Activated CD8-positive, alpha-beta T cell treated with anti-CD3 and anti-CD28 coated beads, Interleukin-2, amount 10 ng/mL, durations not matched to agents 7 days and 5 days (primary cell): ENCODE measurements around the gene KCNK13. TPM values are rescaled to one million over a fixed set of nuclear protein-coding genes. Genes with fewer than 3 reads are reported as not detected.
"Not testable (repeated sequence)": the region's sequence is repeated elsewhere in the genome, so short reads cannot be mapped to it uniquely, and the experiment has no call there.

Source experiments
- ATAC-seq: fragments of 150-1000 bp; cut with Tn5 transposase; one replicate; pipeline ENCODE4 v1.10.0; 2021; ENCODE audit warnings: moderate library complexity
- CTCF ChIA-PET: fragments of 350-600 bp; sonication (Branson Sonifier 250); formaldehyde crosslinking; loops from one replicate; lab custom pipeline; 2021; ENCODE audit warnings: antibody characterized with exemption; lab: Charles Lee
- POLR2A ChIA-PET: fragments of 350-600 bp; sonication (Branson Sonifier 250); formaldehyde crosslinking; loops from one replicate; lab custom pipeline; 2021; ENCODE audit warnings: antibody characterized with exemption; lab: Charles Lee
- DNase-seq: peaks from one replicate; pipeline ENCODE4 v3.0.0-alpha.2; 2020
- H3K27ac Mint-ChIP-seq: one replicate; pipeline ENCODE4 v1.8.0; 2021; ENCODE audit warnings: mild to moderate bottlenecking, mixed read lengths
- H3K27me3 Mint-ChIP-seq: one replicate; pipeline ENCODE4 v1.8.0; 2021; ENCODE audit warnings: low read depth, mixed read lengths
- H3K36me3 Mint-ChIP-seq: one replicate; pipeline ENCODE4 v1.8.0; 2021; ENCODE audit warnings: low read depth, mixed read lengths
- H3K4me1 Mint-ChIP-seq: one replicate; pipeline ENCODE4 v1.8.0; 2021; ENCODE audit warnings: low read depth, mixed read lengths
- H3K4me3 Mint-ChIP-seq: one replicate; pipeline ENCODE4 v1.8.0; 2021; ENCODE audit warnings: mild to moderate bottlenecking, mixed read lengths
- H3K9me3 Mint-ChIP-seq: one replicate; pipeline ENCODE4 v1.8.0; 2022; ENCODE audit warnings: mixed read lengths; ENCODE audit not compliant: insufficient read depth
- total RNA-seq, 2 experiments: library from RNA; stranded (reverse); gene quantifications; one replicate each; pipeline ENCODE4 v1.2.3, GENCODE V29; 2021

Gene KCNK13
- total RNA-seq, 2 experiments from 2014 or later, result 0.11 to 0.13 TPM

- DNase-seq (no peak), ATAC-seq (no peak)
- Mint-ChIP-seq H3K27ac (no peak overlapping the region), H3K9me3 (no peaks in the 10 kb centered on the region), H3K36me3 (no peaks in the 10 kb centered on the region), H3K4me1 (no peaks in the 10 kb centered on the region), H3K27me3 (peaks cover 14% of the 10 kb centered on the region), H3K4me3 (no peak overlapping the region)
- CTCF ChIA-PET, result interaction anchor here (1.6 kb wide), 1 partner anchor 15 kb away, joined by 3 read pairs; no protein-coding TSS in a partner anchor
- POLR2A ChIA-PET, result no interaction called here
Observed at GRCh38 chr14:90179809-90180779, 118.3 kb downstream of the KCNK13 start.

- CTCF ChIA-PET, result no interaction called here
- Mint-ChIP-seq H3K4me3 (no peak overlapping the region), H3K4me1 (no peaks in the 10 kb centered on the region), H3K27ac (no peak overlapping the region), H3K27me3 (peaks cover 11% of the 10 kb centered on the region), H3K36me3 (no peaks in the 10 kb centered on the region), H3K9me3 (no peaks in the 10 kb centered on the region)
- DNase-seq (no peak), ATAC-seq (no peak)
- POLR2A ChIA-PET, result no interaction called here
Observed at GRCh38 chr14:90184094-90184493, 122.3 kb downstream of the KCNK13 start.

GRCh38 chr14:90184571-90185266, 122.9 kb downstream of the KCNK13 start:
- ChIA-PET CTCF (no interaction called here), POLR2A (no interaction called here)

GRCh38 chr14:90188588-90188987, 126.8 kb downstream of the KCNK13 start:
- no peak overlapping the region for H3K4me3 Mint-ChIP-seq
- no peak for ATAC-seq
- H3K9me3 Mint-ChIP-seq, result no peaks in the 10 kb centered on the region
- no peaks in the 10 kb centered on the region for H3K36me3 Mint-ChIP-seq
- H3K27me3 Mint-ChIP-seq, result no peaks in the 10 kb centered on the region
- ChIA-PET POLR2A (no interaction called here), CTCF (no interaction called here)
- H3K27ac Mint-ChIP-seq, result no peak overlapping the region
- no peaks in the 10 kb centered on the region for H3K4me1 Mint-ChIP-seq
- DNase-seq, result no peak

More at GRCh38 chr14:90184571-90185266, 122.9 kb downstream of the KCNK13 start:
- ATAC-seq (no peak), DNase-seq (no peak)
- H3K36me3 Mint-ChIP-seq, result no peaks in the 10 kb centered on the region
- no peaks in the 10 kb centered on the region for H3K4me1 Mint-ChIP-seq
- H3K9me3 Mint-ChIP-seq, result no peaks in the 10 kb centered on the region
- no peak overlapping the region for H3K4me3 Mint-ChIP-seq
- peaks cover 11% of the 10 kb centered on the region for H3K27me3 Mint-ChIP-seq
- H3K27ac Mint-ChIP-seq, result no peak overlapping the region

GRCh38 chr14:90191154-90191553, 129.4 kb downstream of the KCNK13 start:
- ChIA-PET CTCF (no interaction called here), POLR2A (no interaction called here)
- ATAC-seq, result no peak
- no peak for DNase-seq
- Mint-ChIP-seq H3K4me3 (no peak overlapping the region), H3K9me3 (no peaks in the 10 kb centered on the region), H3K27me3 (no peaks in the 10 kb centered on the region), H3K4me1 (no peaks in the 10 kb centered on the region), H3K27ac (no peak overlapping the region), H3K36me3 (no peaks in the 10 kb centered on the region)

GRCh38 chr14:90191585-90191984, 129.8 kb downstream of the KCNK13 start:
- H3K4me3 Mint-ChIP-seq, result no peak overlapping the region
- ATAC-seq, result no peak
- DNase-seq, result no peak
- no peaks in the 10 kb centered on the region for H3K4me1 Mint-ChIP-seq
- no peaks in the 10 kb centered on the region for H3K36me3 Mint-ChIP-seq
- ChIA-PET POLR2A (no interaction called here), CTCF (no interaction called here)
- no peaks in the 10 kb centered on the region for H3K27me3 Mint-ChIP-seq
- H3K9me3 Mint-ChIP-seq, result no peaks in the 10 kb centered on the region
- no peak overlapping the region for H3K27ac Mint-ChIP-seq

- Mint-ChIP-seq H3K9me3 (no peaks in the 10 kb centered on the region), H3K4me1 (no peaks in the 10 kb centered on the region), H3K4me3 (no peak overlapping the region), H3K27ac (no peak overlapping the region), H3K27me3 (peaks cover 2% of the 10 kb centered on the region), H3K36me3 (no peaks in the 10 kb centered on the region)
- CTCF ChIA-PET, result interaction anchor here (1.4 kb wide), 1 partner anchor 14 kb away, joined by 3 read pairs; no protein-coding TSS in a partner anchor
- ATAC-seq (no peak), DNase-seq (no peak)
- POLR2A ChIA-PET, result no interaction called here
Observed at GRCh38 chr14:90193925-90194324, 132.1 kb downstream of the KCNK13 start.

- DNase-seq, result no peak
- no peaks in the 10 kb centered on the region for H3K4me1 Mint-ChIP-seq
- CTCF ChIA-PET, result interaction anchor here (1.4 kb wide), 1 partner anchor 15 kb away, joined by 3 read pairs; no protein-coding TSS in a partner anchor
- no peaks in the 10 kb centered on the region for H3K9me3 Mint-ChIP-seq
- no peak for ATAC-seq
- H3K4me3 Mint-ChIP-seq, result no peak overlapping the region
- H3K36me3 Mint-ChIP-seq, result no peaks in the 10 kb centered on the region
- H3K27ac Mint-ChIP-seq, result no peak overlapping the region
- POLR2A ChIA-PET, result no interaction called here
- peaks cover 2% of the 10 kb centered on the region for H3K27me3 Mint-ChIP-seq
Observed at GRCh38 chr14:90194706-90195105, 132.9 kb downstream of the KCNK13 start.

GRCh38 chr14:90198541-90199060, 136.8 kb downstream of the KCNK13 start:
- DNase-seq, result no peak
- POLR2A ChIA-PET, result no interaction called here
- Mint-ChIP-seq H3K27me3 (peaks cover 2% of the 10 kb centered on the region), H3K36me3 (no peaks in the 10 kb centered on the region), H3K4me1 (no peaks in the 10 kb centered on the region), H3K27ac (no peak overlapping the region), H3K4me3 (no peak overlapping the region), H3K9me3 (no peaks in the 10 kb centered on the region)
- ATAC-seq, result no peak
- CTCF ChIA-PET, result no interaction called here

- not testable (repeated sequence) for ATAC-seq, H3K27me3 Mint-ChIP-seq
Observed at GRCh38 chr14:90200546-90200945, 138.8 kb downstream of the KCNK13 start.

GRCh38 chr14:90201344-90201743, 139.6 kb downstream of the KCNK13 start:
- DNase-seq (no peak), ATAC-seq (no peak)
- ChIA-PET CTCF (no interaction called here), POLR2A (no interaction called here)
- H3K36me3 Mint-ChIP-seq, result no peaks in the 10 kb centered on the region
- no peaks in the 10 kb centered on the region for H3K4me1 Mint-ChIP-seq
- no peaks in the 10 kb centered on the region for H3K9me3 Mint-ChIP-seq
- H3K27ac Mint-ChIP-seq, result no peak overlapping the region
- H3K4me3 Mint-ChIP-seq, result no peak overlapping the region
- peaks cover 2% of the 10 kb centered on the region for H3K27me3 Mint-ChIP-seq

More at GRCh38 chr14:90200546-90200945, 138.8 kb downstream of the KCNK13 start:
- H3K4me3 Mint-ChIP-seq, CTCF ChIA-PET, H3K4me1 Mint-ChIP-seq, H3K27ac Mint-ChIP-seq, DNase-seq, H3K36me3 Mint-ChIP-seq, POLR2A ChIA-PET, H3K9me3 Mint-ChIP-seq: not testable (repeated sequence)

GRCh38 chr14:90204516-90204915, 142.7 kb downstream of the KCNK13 start:
- Mint-ChIP-seq H3K27ac (no peak overlapping the region), H3K27me3 (no peaks in the 10 kb centered on the region), H3K9me3 (no peaks in the 10 kb centered on the region), H3K4me3 (no peak overlapping the region), H3K36me3 (no peaks in the 10 kb centered on the region), H3K4me1 (no peaks in the 10 kb centered on the region)
- DNase-seq, result no peak
- ChIA-PET POLR2A (no interaction called here), CTCF (no interaction called here)
- no peak for ATAC-seq
